PC-3 (cell line): Measurements from ENCODE around the gene WNT2B. TPM values are rescaled to one million over a fixed set of nuclear protein-coding genes. Genes with fewer than 3 reads are reported as not detected.

Source experiments
- ATAC-seq: fragments of 200-7000 bp; cut with Tn5 transposase; 2 replicates; pipeline ENCODE4 v1.9.1; 2020; ENCODE audit warnings: mild to moderate bottlenecking, moderate library complexity
- BruUV-seq: library from RNA; stranded (reverse); fragments of 400-500 nt; replicated peaks from 2 replicates; lab custom pipeline; 2021; lab: Mats Ljungman, UMichigan
- CTCF ChIA-PET: fragments of 300-600 bp; sonication (Branson Sonifier 250); formaldehyde crosslinking; loops from one replicate; lab custom pipeline; 2022; ENCODE audit warnings: antibody characterized with exemption; lab: Charles Lee
- POLR2A ChIA-PET: fragments of 300-600 bp; sonication (Branson Sonifier 250); formaldehyde crosslinking; loops from one replicate; lab custom pipeline; 2022; ENCODE audit warnings: antibody characterized with exemption; ENCODE audit not compliant: unreplicated experiment; lab: Charles Lee
- DNase-seq: peaks from one replicate; pipeline ENCODE4 v3.0.0-alpha.2; 2015
- H2AFZ ChIP-seq: fragments of 300-600 bp; sonication (generic); 2 replicates; pipeline ENCODE4 v1.6.0; 2016; ENCODE audit warnings: antibody characterized with exemption, low read length
- H3F3A ChIP-seq: fragments of 300-600 bp; sonication (generic); one replicate; pipeline ENCODE4 v1.6.0; 2017; ENCODE audit warnings: antibody characterized with exemption, low read length, control low read depth, mild to moderate bottlenecking; ENCODE audit not compliant: unreplicated experiment
- H3K27ac ChIP-seq: fragments of 300-600 bp; sonication (generic); 2 replicates; pipeline ENCODE4 v1.5.1; 2016; ENCODE audit warnings: mild to moderate bottlenecking, low read length
- H3K27me3 ChIP-seq: fragments of 300-600 bp; sonication (generic); 2 replicates; pipeline ENCODE4 v1.6.1; 2016; ENCODE audit warnings: low read length, mixed read lengths
- H3K36me3 ChIP-seq: fragments of 300-600 bp; sonication (generic); 2 replicates; pipeline ENCODE4 v1.6.1; 2016; ENCODE audit warnings: low read depth, mixed run types, low read length, mixed read lengths
- H3K4me1 ChIP-seq: fragments of 300-600 bp; sonication (generic); 2 replicates; pipeline ENCODE4 v1.5.1; 2016; ENCODE audit warnings: low read length; ENCODE audit not compliant: insufficient read depth
- H3K4me2 ChIP-seq: fragments of 300-600 bp; sonication (generic); 2 replicates; pipeline ENCODE4 v1.6.0; 2016; ENCODE audit warnings: low read length
- H3K4me3 ChIP-seq: fragments of 300-600 bp; sonication (generic); 2 replicates; pipeline ENCODE4 v1.5.1; 2016; ENCODE audit warnings: mild to moderate bottlenecking, low read length, mixed read lengths
- H3K79me2 ChIP-seq: fragments of 300-600 bp; sonication (generic); 2 replicates; pipeline ENCODE4 v1.6.1; 2017; ENCODE audit warnings: low read length, mixed read lengths
- H3K9ac ChIP-seq: fragments of 300-600 bp; sonication (generic); 2 replicates; pipeline ENCODE4 v1.6.0; 2016; ENCODE audit warnings: mild to moderate bottlenecking, low read length
- H3K9me2 ChIP-seq: fragments of 300-600 bp; sonication (generic); replicated peaks from 2 replicates; pipeline ENCODE4 v1.6.1; 2016; ENCODE audit warnings: mixed run types, low read length, mixed read lengths
- H3K9me3 ChIP-seq: fragments of 300-600 bp; sonication (generic); 2 replicates; pipeline ENCODE4 v1.6.1; 2016; ENCODE audit warnings: low read length, mixed read lengths
- H4K20me1 ChIP-seq: fragments of 300-600 bp; sonication (generic); 2 replicates; pipeline ENCODE4 v1.6.1; 2016; ENCODE audit warnings: low read length, mixed read lengths
- CTCF ChIP-seq: fragments of 300-600 bp; sonication (generic); conservative IDR thresholded peaks from 2 replicates; pipeline ENCODE4 v1.5.1; 2017; ENCODE audit warnings: antibody characterized with exemption, low read depth, mild to moderate bottlenecking, low read length
- EZH2 ChIP-seq: fragments of 300-600 bp; sonication (generic); IDR thresholded peaks from one replicate; pipeline ENCODE4 v1.6.1; 2017; ENCODE audit warnings: antibody characterized with exemption, mild to moderate bottlenecking, low read length; ENCODE audit not compliant: unreplicated experiment
- EZH2phosphoT487 ChIP-seq: fragments of 300-600 bp; sonication (generic); IDR thresholded peaks from 2 replicates; pipeline ENCODE4 v1.6.1; 2018; ENCODE audit warnings: mild to moderate bottlenecking, antibody characterized with exemption, low read length, borderline replicate concordance
- intact Hi-C: fragments of 100-400 bp; cut with micrococcal nuclease; formaldehyde crosslinking; loops from 2 replicates; pipeline ENCODE4 v1.9.0; 2023
- total RNA-seq: library from RNA; depleted of rRNA; stranded (reverse); fragments of >200 nt; gene quantifications from 2 replicates; pipeline ENCODE4 v1.2.3, GENCODE V29; 2014

Gene WNT2B
- total RNA-seq, 1 experiment from 2014 or later = 0.55 TPM

GRCh38 chr1:112529301-112529700 lies 20.5 kb downstream of the WNT2B start:
- peak overlapping the region; percentile 72 for H3K4me2 ChIP-seq
- ChIA-PET POLR2A (interaction anchor here (0.6 to 0.7 kb wide), 3 partner anchors 15 to 54 kb away, joined by 4 to 41 read pairs (median 5); no protein-coding TSS in a partner anchor), CTCF (interaction anchor here (0.7 to 1.6 kb wide), 4 partner anchors 15 to 27 kb away, joined by 3 to 12 read pairs (median 8); no protein-coding TSS in a partner anchor)
- no peaks in the 10 kb centered on the region for H3K9me2 ChIP-seq
- DNase-seq (peak; percentile 84), ATAC-seq (peak; percentile 96)
- TF ChIP-seq EZH2 (no peak), CTCF (no peak), EZH2phosphoT487 (no peak)
- no peak overlapping the region for H2AFZ ChIP-seq
- H3K4me3 ChIP-seq = peak overlapping the region; percentile 37; the same call in 1 of the 2 replicates
- BruUV-seq = no TSS peak
- H3K36me3 ChIP-seq = peaks cover 5% of the 10 kb centered on the region; the same call in 1 of the 2 replicates
- peak overlapping the region; percentile 34 for H3K9ac ChIP-seq
- peaks cover 22% of the 10 kb centered on the region for H3K4me1 ChIP-seq
- H4K20me1 ChIP-seq = no peaks in the 10 kb centered on the region
- intact Hi-C loops = loop anchor here (1.0 to 2.0 kb wide), 2 partner anchors 16 to 28 kb away; no protein-coding TSS in a partner anchor
- H3F3A ChIP-seq = peaks cover 5% of the 10 kb centered on the region
- H3K27ac ChIP-seq = peak overlapping the region; percentile 71
- no peaks in the 10 kb centered on the region for H3K9me3 ChIP-seq
- H3K79me2 ChIP-seq = no peaks in the 10 kb centered on the region
- H3K27me3 ChIP-seq = no peaks in the 10 kb centered on the region

DNA sequence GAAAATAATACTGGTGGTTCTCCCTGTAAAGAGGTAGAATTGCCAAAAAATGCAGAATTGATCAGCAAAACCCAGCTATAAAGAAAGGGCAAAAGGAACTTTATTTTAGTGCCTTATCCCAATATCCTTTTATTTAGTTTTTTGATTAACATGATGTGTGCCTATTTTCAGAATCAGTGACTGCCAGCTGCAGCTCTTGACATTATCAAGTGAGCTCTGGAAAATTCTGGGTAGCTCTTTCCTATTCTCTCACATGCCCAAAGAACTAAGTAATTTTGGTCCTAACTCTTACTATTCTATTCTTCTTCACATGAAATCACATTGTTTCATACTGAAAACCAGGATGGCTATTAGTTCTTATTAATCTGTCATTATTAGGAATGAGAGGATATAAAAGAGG lies 22.1 kb downstream of the WNT2B start:
- ChIA-PET CTCF (no interaction called here), POLR2A (no interaction called here)
- intact Hi-C loops = no loop called here
- no peaks in the 10 kb centered on the region for H3K27me3 ChIP-seq
- no peak overlapping the region for H3K4me3 ChIP-seq
- H3K79me2 ChIP-seq = no peaks in the 10 kb centered on the region
- H3K27ac ChIP-seq = no peak overlapping the region
- H3K4me1 ChIP-seq = peaks cover 22% of the 10 kb centered on the region
- no peak overlapping the region for H3K9ac ChIP-seq
- ATAC-seq (no peak), DNase-seq (no peak)
- H3K36me3 ChIP-seq = no peaks in the 10 kb centered on the region
- H3K9me3 ChIP-seq = no peaks in the 10 kb centered on the region
- H3K4me2 ChIP-seq = no peak overlapping the region
- H3F3A ChIP-seq = peaks cover 5% of the 10 kb centered on the region
- BruUV-seq = no TSS peak
- H4K20me1 ChIP-seq = no peaks in the 10 kb centered on the region
- TF ChIP-seq EZH2phosphoT487 (no peak), CTCF (no peak), EZH2 (no peak)
- no peak overlapping the region for H2AFZ ChIP-seq
- H3K9me2 ChIP-seq = no peaks in the 10 kb centered on the region

DNA sequence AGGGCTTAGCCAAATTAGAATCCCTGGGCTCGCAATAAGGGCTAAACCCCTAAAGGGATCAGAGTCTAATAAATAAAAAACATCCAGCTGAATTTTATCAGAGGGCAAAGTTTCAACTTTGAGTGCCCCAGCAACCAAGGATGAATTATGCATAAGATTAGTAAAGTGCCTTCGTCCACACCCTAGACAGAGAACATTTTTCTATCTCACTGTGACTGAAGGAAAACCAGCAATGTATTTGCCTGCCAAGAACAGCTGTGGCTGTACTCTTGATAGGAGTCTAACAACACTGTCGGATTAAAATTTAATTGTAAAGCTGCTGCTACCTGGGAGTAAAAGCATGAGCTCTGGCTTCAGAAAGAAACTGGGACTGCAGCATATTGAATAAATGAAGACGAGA lies 23.3 kb downstream of the WNT2B start:
- no peaks in the 10 kb centered on the region for H3K9me2 ChIP-seq
- ChIA-PET CTCF (no interaction called here), POLR2A (no interaction called here)
- H2AFZ ChIP-seq = no peak overlapping the region
- DNase-seq = no peak
- TF ChIP-seq CTCF (no peak), EZH2 (no peak), EZH2phosphoT487 (no peak)
- H4K20me1 ChIP-seq = no peaks in the 10 kb centered on the region
- H3F3A ChIP-seq = peaks cover 5% of the 10 kb centered on the region
- H3K27ac ChIP-seq = no peak overlapping the region
- H3K9ac ChIP-seq = no peak overlapping the region
- H3K27me3 ChIP-seq = no peaks in the 10 kb centered on the region
- H3K36me3 ChIP-seq = no peaks in the 10 kb centered on the region
- no peak for ATAC-seq
- H3K9me3 ChIP-seq = no peaks in the 10 kb centered on the region
- no peak overlapping the region for H3K4me2 ChIP-seq
- H3K4me1 ChIP-seq = peaks cover 22% of the 10 kb centered on the region
- no peaks in the 10 kb centered on the region for H3K79me2 ChIP-seq
- no peak overlapping the region for H3K4me3 ChIP-seq
- BruUV-seq = no TSS peak
- intact Hi-C loops = no loop called here
